GM10847 (cell line): ENCODE measurements around the gene TBC1D16.

Experiments
- POLR2A ChIP-seq: IDR thresholded peaks from 2 replicates; pipeline ENCODE4 v1.6.1; 2011; ENCODE audit not compliant: insufficient read length; ENCODE audit errors: extremely low read depth

The TBC1D16 gene

GRCh38 chr17:80035687-80035936 is at the start of gene TBC1D16:
Gene TBC1D16, minus strand, starts transcription at chr17:80035872. Its CDS starts 22,325 bp downstream, at chr17:80013547.
- TF ChIP-seq POLR2A: no peak

- no peak for TF ChIP-seq POLR2A
Observed at GRCh38 chr17:80084773-80085172, 49.1 kb upstream of the TBC1D16 start.

GRCh38 chr17:80083136-80083661 is 47.5 kb upstream of the TBC1D16 start:
- no peak for TF ChIP-seq POLR2A

- TF ChIP-seq POLR2A: no peak
Observed at GRCh38 chr17:80082403-80083135, 46.9 kb upstream of the TBC1D16 start.

- TF ChIP-seq POLR2A: no peak
Observed at GRCh38 chr17:80081596-80081995, 45.9 kb upstream of the TBC1D16 start.

- no peak for TF ChIP-seq POLR2A
Observed at GRCh38 chr17:80080081-80080480, 44.4 kb upstream of the TBC1D16 start.

GRCh38 chr17:80072410-80072809 is 36.7 kb upstream of the TBC1D16 start:
- TF ChIP-seq POLR2A: no peak

- no peak for TF ChIP-seq POLR2A
Observed at GRCh38 chr17:80071116-80071841, 35.6 kb upstream of the TBC1D16 start.

GRCh38 chr17:80070375-80071115 is 34.9 kb upstream of the TBC1D16 start:
- TF ChIP-seq POLR2A: no peak

GRCh38 chr17:80068301-80069222 is 32.9 kb upstream of the TBC1D16 start:
- no peak for TF ChIP-seq POLR2A

- no peak for TF ChIP-seq POLR2A
Observed at GRCh38 chr17:80067393-80067986, 31.8 kb upstream of the TBC1D16 start.

GRCh38 chr17:80065478-80066170 is 30.0 kb upstream of the TBC1D16 start:
- TF ChIP-seq POLR2A: no peak

GRCh38 chr17:80064696-80065095 is 29.0 kb upstream of the TBC1D16 start:
- no peak for TF ChIP-seq POLR2A
